ENCODE data around the gene MCM7. TPM values are rescaled to one million over a fixed set of nuclear protein-coding genes. Genes with fewer than 3 reads are reported as not detected.

MCM7 gene
- total RNA-seq, 2 donors from 2014 or later, result 8.3 to 13.0 TPM

DNA sequence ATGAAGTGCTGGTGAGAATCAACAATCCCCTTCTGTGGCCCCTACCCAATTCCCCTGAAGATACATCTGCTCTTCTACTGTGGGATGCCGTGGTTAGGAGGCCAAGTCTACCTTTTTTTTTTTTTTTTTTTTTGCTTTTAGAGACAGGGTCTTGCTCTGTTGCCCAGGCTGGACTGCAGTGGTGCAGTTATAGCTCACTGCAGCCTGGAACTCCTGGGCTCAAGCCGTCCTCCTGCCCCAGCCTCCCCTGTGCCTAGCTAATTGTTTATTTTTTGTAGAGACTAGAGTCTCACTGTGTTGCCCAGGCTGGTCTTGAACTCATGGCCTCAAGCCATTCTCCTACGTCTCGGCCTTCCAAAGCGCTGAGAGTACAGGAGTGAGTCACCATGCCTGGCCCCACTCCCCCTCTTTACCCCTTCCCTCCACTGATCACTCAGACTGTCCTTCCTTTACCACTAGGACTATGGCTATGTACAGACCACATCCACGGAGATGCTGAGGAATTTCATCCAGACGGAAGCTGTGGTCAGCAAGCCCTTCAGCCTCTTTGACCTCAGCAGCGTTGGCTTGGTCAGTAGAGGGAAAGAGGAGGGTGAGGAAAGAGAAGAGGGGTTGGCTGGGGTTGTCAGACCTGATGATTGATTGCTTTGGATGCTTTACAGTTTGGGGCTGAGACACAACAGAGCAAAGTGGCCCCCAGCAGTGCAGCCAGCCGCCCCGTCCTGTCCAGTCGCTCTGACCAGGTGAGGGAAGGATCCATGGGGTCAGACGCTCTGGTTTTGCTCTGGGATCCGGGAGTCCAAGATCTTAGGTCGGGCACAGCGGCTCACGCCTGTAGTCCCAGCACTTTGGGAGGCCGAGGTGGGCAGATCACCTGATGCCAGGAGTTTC lies 2.0 kb upstream of the MCM7 start:
- Histone ChIP-seq H3K27ac (no peak overlapping the region), H3K4me3 (no peak overlapping the region), H3K9me3 (no peaks in the 10 kb centered on the region), H3K4me1 (peaks cover 0 to 20% of the 10 kb centered on the region in 2 donors), H3K36me3 (peaks cover 47% of the 10 kb centered on the region), H3K27me3 (no peaks in the 10 kb centered on the region)
- no peak for TF ChIP-seq CTCF (IDR thresholded peaks at IDR 0.05)
- DNase-seq (ENCODE audit: low spot score), result no peak

GRCh38 chr7:100100420-100101015 lies 679 bp downstream of the MCM7 start:
- Histone ChIP-seq H3K27me3 (no peaks in the 10 kb centered on the region), H3K36me3 (peaks cover 45% of the 10 kb centered on the region), H3K27ac (peak overlapping the region; percentile 90 to 96), H3K4me3 (peak overlapping the region; percentile 58 to 70), H3K4me1 (peaks cover 0 to 20% of the 10 kb centered on the region in 2 donors), H3K9me3 (no peaks in the 10 kb centered on the region)
- peak; percentile 90 for DNase-seq (ENCODE audit: low spot score)
- TF ChIP-seq CTCF (IDR thresholded peaks at IDR 0.05), result no peak

DNA sequence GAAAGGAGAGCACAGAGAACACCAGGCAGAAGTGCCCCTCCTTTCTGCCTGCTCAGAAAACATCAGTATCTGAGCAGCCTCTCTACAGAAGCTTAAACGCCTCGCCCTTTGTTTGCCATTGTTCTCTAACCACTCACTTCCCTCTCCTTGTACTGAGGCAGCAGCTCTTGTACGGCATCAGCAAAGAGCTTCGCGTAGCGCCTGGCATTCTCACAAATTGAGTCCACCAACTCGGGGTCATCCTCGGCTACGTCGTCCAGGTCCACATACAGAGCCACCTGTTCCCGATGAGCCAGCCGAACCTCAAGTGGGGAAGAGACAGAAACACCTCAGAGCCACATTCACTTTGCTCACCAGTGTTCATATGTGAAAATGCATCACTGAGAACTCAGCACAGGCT lies 1.7 kb downstream of the MCM7 start:
- Histone ChIP-seq H3K4me1 (peaks cover 0 to 20% of the 10 kb centered on the region in 2 donors), H3K36me3 (peaks cover 48% of the 10 kb centered on the region)

GRCh38 chr7:100098913-100099312 lies 2.3 kb downstream of the MCM7 start:
- H3K4me1 ChIP-seq, result peaks cover 0 to 20% of the 10 kb centered on the region in 2 donors
- no peak for DNase-seq (ENCODE audit: low spot score)
- H3K36me3 ChIP-seq, result peaks cover 53% of the 10 kb centered on the region
- no peak overlapping the region for H3K27ac ChIP-seq
- TF ChIP-seq CTCF (IDR thresholded peaks at IDR 0.05), result no peak
- H3K27me3 ChIP-seq, result no peaks in the 10 kb centered on the region
- H3K4me3 ChIP-seq, result no peak overlapping the region
- H3K9me3 ChIP-seq, result no peaks in the 10 kb centered on the region

More for the DNA sequence above, 1.7 kb downstream of the MCM7 start:
- Histone ChIP-seq H3K4me3 (peak overlapping the region; percentile 58 to 70), H3K27ac (no peak overlapping the region), H3K27me3 (no peaks in the 10 kb centered on the region), H3K9me3 (no peaks in the 10 kb centered on the region)
- no peak for TF ChIP-seq CTCF (IDR thresholded peaks at IDR 0.05)
- DNase-seq (ENCODE audit: low spot score), result no peak

DNA sequence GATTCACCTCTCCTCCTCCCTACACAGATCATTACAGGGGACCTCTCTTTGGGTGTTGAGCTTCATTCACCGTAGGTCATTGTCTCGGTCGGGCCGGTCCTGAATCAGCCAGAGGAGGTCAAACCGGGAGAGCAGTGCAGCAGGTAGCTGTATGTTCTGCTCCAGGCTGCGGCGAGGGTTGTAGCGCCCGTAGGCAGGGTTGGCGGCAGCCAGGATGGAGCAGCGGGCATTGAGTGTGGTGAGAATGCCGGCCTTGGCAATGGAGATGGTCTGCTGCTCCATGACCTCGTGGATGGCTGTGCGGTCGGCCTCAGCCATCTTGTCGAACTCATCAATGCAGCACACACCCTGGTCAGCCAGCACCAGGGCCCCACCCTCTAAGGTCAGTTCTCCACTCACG lies 5.5 kb downstream of the MCM7 start:
- H3K4me1 ChIP-seq, result peaks cover 0 to 10% of the 10 kb centered on the region in 2 donors
- no peak overlapping the region for H3K4me3 ChIP-seq
- H3K9me3 ChIP-seq, result no peaks in the 10 kb centered on the region
- H3K36me3 ChIP-seq, result peaks cover 85% of the 10 kb centered on the region
- no peak for DNase-seq (ENCODE audit: low spot score)
- no peak for TF ChIP-seq CTCF (IDR thresholded peaks at IDR 0.05)
- H3K27me3 ChIP-seq, result no peaks in the 10 kb centered on the region
- H3K27ac ChIP-seq, result no peak overlapping the region

Data from right atrium auricular region (tissue), 2 donors.